Measurements from ENCODE around the gene HYPK.

Gene HYPK, protein sequence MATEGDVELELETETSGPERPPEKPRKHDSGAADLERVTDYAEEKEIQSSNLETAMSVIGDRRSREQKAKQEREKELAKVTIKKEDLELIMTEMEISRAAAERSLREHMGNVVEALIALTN

DNA sequence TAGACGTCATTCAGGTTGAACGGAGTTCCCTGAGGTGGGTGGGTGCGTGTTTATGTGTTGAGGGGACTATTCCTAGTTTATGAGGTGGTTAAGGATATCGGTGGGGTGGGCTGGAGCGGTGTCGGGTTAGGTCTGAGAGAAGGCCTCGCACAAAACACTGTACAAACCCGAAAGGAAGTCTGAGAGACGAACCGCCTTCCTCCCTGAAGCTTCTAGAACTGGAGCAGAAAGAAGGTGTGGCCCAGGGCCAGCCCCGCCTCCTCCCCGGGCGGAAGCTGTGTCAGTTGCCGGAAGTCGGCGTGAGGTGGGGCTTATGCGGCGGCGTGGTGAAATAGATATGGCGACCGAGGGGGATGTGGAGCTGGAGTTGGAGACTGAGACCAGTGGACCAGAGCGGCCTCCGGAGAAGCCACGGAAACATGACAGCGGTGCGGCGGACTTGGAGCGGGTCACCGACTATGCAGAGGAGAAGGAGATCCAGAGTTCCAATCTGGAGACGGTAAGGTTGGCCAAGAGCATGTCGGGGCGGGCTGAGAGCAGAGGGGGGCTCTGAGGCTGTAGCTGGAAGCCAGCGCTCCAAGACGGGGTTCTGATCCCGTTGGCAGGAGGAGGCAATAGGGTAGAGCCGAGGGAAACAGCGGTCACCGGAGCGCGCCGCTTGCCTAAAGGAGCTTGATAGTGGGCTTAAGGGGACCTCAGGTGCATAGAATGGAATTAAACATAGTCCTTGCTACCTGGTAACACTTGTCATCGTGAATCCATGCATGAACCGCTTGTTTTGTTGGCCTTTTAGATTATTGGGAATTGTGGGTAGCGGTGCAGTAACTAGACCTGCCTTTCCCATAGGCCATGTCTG lies at the start of gene HYPK:
HYPK (plus strand) TSS at position 314 of the 856 bp plus-strand sequence; CDS start at position 338, 24 bp downstream.
- DNase-seq (ENCODE audit: low spot score): peak; percentile 83

DNA sequence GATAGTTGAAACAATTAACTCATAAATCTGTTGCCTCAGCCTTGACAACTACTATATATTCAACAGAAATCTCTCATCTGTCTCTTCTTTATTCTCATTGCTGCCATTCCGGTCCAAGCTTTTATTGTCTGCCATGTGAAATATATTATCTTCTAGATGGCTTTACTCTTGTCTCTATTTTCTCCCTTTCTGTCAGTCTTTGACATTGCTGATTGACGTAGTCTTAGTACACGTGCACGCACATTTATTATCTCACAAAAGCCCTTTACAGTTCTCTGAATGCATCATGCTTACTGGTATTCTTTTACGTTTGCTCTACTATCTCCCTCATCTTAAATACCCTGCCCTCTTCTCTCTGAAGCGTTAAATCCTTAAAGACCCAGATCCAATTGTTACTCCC lies 48.5 kb upstream of the HYPK start:
- DNase-seq (ENCODE audit: low spot score): no peak

DNA sequence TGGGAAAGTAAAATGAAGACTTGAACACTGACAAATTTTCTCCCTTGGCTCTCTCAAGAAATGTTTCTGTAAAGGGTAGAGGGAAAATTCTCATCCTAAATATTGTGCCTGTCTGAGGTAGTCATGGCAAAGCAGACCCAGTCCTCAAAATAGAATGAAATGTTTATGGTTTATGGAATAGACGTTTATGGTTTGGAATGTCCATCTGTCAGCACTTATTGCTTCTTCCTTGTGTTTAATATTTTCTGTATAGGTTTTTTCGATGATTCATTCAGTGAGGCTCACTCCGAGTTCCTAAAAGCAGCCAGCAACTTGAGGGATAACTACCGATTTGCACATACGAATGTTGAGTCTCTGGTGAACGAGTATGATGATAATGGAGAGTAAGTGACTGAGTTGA lies 37.6 kb upstream of the HYPK start:
- peak; percentile 33 for DNase-seq (ENCODE audit: low spot score)

DNA sequence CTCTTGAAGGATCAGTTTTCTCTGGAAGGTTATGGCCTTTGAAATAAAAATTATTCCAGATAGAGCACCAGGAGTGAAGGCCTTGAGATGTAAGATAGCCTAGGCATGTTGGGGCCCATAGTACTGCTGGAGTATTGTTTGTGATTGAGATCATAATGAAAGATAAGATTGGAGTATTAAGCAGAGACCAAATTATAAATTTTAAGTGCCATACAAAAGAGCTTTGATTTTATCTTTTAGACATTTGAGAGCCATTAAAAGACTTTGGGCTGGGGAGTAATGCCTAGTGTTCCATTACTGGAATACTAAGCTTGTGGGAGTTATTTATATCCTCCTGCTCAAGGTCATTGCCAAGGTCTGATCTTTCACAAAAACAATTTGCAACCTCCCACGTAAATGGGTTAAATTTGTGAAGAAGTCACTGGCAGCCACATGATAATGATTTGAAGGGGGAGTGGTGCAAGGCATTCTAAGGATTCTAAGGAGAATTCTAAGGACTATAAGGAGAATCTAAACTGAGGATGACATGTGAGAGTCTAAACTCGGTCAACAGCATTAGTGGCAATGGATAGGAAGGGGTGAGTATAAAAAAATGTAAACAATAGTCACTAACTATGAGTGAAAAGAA lies 36.5 kb upstream of the HYPK start:
- DNase-seq (ENCODE audit: low spot score): no peak

DNA sequence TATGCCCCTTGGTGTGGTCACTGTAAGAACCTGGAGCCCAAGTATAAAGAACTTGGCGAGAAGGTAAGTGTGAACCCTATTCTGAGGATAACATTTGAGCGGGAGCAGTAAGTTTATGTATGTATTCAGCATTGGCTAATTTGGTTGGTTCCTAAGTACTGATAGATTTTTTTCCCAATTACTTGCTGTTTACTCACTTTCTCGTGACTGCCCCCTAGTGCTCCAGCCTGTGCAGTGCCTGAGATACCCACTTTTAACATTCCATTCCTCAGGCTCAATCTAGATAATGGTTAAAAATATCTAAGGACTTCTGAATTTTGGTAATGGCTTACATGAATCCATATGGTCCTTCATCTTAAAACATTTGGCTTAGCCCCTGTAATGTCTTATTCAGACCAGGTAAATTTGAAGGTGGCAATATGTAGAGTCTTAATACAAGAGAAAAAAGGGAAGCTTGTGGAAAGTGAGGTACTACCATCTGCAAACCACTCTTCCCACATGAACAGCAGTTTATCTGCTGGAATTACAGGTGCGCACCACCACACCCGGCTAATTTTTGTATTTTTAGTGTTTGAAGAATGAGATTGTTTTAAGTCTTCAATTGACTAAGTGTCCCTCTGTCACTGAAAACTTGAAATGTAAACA lies 30.7 kb upstream of the HYPK start:
- DNase-seq (ENCODE audit: low spot score): peak; percentile 67

DNA sequence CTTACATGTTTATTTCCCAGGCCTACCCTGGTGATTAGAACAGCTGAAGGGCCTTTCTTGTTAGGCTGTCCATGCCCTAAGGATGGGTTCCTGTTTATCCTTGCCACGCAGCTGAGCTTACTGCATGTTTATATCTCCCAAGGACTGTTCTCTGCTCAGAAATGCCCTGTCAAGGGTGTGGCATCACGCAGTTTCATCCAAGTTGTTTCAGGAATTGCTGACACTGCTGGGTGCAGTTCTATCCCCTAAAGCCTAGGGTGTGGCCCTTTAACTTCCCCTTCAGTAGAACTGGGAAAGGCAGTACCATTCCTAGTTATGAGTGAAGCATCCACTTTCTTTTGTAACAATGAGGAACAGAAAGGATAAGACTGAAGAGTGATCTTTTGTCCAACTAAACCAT lies 28.6 kb upstream of the HYPK start:
- no peak for DNase-seq (ENCODE audit: low spot score)

DNA sequence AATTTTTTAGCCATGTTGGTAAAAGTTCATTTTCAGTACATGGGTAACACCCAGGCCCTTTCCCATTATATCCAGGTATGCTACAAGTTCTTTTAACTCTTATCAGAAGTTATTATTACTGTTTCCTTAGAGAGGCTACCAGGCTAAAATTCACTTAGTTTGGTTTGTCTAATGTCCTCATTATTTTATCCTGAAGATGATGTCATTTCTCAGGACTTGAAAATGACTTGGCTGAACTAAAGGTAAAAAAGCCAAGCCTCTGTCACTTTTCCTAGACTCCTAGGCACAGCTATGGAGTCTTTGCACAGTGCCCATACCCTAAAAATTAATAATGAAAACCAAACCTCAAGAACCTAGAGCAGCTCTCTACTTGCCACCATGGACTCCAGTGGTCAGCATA lies 27.8 kb upstream of the HYPK start:
- DNase-seq (ENCODE audit: low spot score): no peak

DNA sequence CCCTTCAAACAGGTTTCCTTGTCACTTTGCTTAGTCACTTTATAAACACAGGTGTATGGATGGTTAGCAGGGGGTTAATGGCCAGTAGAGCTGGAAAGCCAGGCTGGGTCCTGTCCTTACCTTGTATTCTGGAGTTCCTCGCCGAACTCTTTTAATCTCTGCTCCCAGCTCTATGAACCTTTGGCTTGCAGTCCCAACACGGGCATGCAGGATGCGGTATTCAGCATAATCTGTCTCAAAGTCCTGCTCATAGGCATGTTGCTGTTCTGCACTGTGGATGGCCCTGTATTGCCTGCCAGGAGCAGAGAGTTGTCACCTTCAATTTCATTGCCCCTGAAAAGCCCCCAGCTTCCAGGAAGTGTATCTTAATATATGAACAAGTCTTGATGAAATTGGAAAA lies 26.3 kb upstream of the HYPK start:
- no peak for DNase-seq (ENCODE audit: low spot score)

DNA sequence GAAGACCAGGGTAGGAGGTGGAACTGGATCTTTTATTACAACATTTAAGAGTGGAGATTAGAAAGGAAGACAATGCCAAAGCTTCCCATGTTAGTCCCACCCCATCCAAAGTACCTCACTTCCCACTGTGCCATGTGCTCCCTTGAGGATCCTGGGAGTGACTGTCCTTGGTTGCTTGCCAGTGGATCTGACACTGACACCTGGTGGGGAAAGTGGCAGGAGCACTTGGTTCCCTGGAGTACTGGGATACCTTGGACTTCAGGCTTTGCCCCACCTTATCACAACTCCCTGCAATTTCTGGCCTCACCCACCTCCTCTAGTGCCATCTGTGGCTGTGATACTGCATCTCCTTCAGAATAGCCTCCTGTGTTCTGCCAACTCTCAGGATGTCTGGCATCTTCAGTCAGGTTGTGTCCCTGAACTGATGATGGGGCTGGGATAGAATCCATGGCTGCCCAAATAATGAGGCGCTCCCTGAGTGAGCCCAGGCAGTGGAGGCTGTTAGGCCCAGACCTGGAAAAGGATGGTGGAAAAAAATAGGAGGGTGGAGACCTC lies 24.9 kb upstream of the HYPK start:
- DNase-seq (ENCODE audit: low spot score): no peak

DNA sequence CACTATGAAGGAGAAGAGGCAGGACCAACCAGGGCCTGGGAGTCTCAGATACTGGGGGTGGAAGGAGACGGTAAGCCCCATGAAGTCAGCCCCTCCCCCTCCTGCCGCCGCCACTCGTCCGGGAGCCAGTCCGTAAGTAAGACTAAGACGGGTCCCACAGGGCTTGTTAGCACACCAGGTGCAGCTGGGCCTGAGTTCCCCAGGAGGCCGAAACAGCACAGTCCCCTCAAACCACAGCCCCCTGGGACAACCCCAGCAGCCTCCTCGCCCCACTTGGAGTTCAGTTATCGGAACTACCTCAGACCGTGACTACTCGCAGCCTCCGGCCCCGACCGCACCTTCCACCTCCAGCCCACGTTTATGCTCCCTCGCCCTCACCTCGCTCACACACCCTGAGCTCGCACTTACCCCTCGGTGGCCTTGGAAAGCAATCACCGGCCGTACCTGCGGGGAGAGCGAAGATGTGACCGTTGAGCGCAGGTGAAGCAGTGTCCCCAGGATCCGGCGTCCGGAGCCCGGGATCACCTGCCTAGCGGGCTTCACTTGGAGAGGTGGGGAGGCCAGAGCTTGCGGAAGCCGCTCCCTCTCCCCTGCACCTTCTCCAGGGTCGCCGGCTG lies 24.2 kb upstream of the HYPK start:
- DNase-seq (ENCODE audit: low spot score): no peak

DNA sequence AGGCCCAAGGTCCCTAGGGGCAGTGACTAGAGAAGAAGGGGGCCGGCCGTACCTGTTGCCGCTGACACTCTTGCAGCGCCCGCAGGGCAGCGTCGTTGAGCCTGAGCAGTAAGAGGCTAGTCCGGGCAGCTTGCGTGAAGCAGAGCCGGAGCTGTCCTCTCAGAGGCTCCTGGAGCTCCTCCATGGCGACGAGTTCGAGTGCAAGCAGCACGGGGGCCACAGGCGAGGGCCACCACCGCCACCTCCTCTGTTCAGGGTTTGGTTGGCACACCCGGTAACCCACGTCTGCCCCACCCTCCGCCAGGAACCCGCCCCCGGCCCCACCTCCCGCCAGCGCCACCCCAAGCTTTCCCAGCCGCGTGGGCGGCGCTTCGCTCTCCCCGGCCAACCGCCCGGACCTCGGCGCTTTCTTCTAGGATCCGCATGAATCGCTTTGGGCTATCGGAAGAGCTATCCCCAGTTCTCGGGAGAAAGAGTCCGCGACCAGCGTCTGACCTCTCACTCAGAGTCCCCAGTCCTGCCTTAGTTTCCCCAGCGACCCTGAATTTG lies 23.6 kb upstream of the HYPK start, which contains the start of gene ELL3:
ELL3 (minus strand) TSS at position 249 of the 549 bp plus-strand sequence; CDS start at position 184, 65 bp downstream.
- DNase-seq (ENCODE audit: low spot score): peak; percentile 77

DNA sequence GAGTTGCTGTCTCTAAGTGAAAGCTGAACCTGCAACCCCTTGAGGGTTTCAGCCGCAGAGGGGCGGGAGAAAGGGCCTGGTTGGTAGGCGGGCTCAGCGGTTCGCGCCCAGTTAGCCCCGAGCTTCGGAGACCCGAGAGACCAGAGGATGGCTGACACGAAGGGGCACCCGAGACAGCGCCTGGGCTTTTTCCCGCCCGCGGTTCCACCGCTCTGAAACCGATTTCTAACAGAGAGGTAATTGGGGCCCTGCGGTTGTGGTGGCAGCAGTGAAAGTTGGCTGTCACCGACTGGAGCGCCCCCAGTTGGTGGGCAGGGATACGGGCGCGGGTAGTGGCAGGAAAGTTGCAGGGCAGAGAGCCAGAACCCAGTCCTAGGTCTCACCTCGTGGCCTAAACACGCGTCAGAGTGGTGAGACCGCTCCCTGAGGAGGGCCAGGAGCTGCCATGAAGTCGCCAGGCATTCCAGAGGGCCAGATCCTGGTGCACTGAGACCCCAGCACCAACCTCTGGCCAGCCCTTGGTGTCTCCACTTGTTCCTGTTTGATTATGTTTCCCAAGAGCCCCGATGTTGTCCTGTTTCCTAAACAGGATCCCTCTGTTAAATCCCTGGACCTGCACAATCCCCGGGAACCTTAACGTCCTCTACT lies 23.0 kb upstream of the HYPK start:
- DNase-seq (ENCODE audit: low spot score): peak; percentile 74

DNA sequence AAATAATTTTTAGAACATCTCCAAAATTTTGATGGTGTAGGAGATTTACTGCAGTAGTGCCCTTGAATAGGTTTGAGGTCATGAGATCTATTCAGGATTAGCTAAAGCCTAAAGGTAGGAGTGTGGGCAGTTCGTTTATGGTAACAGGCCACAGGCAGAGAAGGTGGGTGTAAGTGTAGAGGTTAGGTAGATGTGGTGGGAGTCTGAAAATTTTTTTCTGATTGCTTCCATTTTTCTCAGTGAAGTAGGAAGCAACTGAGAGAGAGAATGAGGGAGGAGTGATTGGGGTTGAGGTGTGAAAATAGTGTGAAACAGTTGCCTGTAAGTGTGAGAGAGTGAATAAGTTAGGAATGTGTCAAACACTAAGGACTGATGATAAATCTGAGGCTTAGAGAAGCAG lies 21.4 kb upstream of the HYPK start:
- no peak for DNase-seq (ENCODE audit: low spot score)

DNA sequence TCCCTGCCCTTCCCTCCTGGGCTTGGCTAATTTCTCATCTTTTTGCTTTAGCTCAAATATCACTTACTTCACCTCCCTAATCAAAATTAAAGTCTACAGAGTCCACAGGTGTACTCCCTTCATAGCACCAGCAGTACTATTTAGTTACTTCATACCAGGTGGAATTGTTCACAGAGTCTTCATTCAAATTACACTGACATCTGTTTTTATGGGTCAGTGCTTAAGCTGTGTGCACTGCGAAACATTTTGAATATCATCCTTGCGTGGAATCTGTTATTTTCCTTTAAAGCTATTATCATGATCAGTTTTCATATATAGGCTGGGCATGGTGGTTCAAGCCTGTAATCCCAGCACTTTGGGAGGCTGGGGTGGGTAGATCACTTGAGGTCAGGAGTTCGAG lies 11.0 kb upstream of the HYPK start:
- DNase-seq (ENCODE audit: low spot score): no peak

DNA sequence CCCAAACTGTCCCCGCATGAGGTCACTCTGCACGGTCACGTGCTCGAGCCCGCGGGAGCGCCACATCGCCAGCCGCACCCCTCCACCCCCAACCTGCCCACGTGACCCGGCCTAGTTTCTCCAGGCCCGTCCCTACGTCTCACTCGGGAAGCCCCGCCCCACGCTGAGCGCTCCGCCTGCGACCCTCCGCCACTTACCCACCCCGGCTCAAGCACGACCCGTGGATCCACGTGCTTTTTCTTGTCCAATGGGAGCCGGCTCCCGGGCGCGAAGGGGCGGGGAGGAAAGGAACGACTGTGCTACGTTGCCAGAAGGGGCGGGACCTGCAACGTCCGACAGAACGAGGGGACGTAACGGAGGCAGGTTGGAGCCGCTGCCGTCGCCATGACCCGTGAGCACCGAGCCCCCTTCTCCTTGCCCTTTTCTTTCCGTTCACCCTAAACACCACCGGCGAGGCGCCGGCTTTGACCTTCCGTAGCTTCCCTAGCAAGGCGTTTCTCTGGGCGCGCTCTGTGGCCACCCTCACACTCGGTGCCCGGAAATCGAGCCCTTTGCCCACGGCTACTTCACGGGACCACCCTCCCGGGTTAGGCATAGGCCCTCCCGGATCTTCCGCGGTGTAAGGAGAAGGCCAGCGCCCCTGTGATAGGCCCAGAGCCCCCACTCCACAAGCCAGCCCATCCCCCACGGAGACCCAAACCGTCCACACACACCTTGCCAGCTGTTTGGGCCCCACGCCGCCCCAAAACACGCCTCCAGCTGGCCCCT lies 8.2 kb upstream of the HYPK start, which contains the start of gene SERF2:
SERF2 (plus strand) TSS at position 328 of the 768 bp plus-strand sequence; CDS start at position 385, 57 bp downstream.
- DNase-seq (ENCODE audit: low spot score): peak; percentile 98

DNA sequence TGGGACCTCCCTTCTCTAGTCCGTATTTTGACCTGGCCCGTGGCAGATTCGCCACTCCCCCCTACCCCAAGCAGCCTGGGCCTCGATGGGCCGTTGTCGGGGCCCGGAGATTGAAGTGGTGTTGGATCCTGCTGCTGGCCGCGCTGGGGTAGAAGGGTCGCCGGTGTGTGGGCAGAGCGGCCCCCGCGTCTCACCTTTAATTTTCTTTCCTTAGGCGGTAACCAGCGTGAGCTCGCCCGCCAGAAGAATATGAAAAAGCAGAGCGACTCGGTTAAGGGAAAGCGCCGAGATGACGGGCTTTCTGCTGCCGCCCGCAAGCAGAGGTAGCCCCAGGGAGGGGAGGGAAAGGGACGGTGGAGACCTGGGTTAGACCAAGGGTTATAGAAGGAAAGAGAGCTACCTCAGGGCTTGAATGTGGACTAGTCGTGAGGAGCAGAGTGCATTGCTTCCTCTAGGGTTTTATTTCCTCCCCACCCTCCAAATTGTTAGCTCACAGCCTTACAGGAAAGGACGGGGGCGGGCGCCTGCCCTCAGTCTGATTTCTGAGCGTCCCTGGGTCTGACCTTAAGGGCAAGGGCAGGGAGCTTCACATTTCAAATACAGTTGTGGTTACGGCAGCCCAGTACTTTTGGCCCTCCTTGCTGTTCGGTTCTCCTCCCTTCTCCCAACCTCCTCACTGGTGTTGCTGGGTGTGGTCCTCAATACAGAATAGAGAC lies 7.5 kb upstream of the HYPK start:
- DNase-seq (ENCODE audit: low spot score): peak; percentile 44

DNA sequence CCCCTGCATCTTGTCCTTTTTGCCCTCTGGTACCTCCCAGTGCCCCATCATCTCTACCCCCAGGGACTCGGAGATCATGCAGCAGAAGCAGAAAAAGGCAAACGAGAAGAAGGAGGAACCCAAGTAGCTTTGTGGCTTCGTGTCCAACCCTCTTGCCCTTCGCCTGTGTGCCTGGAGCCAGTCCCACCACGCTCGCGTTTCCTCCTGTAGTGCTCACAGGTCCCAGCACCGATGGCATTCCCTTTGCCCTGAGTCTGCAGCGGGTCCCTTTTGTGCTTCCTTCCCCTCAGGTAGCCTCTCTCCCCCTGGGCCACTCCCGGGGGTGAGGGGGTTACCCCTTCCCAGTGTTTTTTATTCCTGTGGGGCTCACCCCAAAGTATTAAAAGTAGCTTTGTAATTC lies 6.8 kb upstream of the HYPK start:
- no peak for DNase-seq (ENCODE audit: low spot score)

DNA sequence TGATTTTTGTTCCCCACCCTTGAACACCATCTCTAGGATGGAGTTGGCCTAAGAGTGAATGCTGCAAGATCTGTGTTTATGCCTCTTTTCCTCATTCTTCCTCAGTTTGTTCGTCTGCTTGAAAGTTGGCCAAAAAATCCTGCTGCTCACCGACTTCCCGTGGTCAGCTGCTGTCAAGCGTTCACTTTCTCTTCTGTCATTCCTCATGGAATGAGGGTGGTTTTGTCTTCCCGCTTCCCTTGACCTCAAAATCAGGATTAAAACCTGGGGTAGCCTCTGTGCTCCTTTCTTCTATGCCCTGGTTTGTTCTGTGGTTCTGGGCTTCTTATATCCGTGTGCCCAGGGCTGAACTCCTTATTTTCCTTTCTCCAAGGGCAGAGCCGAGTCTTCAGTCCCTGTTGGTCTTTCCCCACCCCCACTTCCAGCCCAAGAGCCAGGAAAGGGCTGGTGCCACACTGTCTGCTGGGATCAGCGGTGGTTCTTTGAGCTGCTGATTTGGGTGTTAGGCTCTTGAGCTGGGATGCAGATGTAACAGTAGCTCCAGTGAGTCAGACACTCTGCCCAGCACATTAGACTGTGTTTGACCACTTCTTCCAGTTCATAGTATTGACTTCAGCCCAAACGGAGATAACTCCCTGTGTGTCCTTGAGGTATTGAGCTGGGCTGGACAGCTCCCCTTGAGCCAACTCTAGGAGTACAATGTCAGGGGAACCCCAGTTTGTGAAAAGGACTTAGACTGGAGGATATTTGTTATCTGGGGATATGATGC lies 5.9 kb upstream of the HYPK start:
- DNase-seq (ENCODE audit: low spot score): peak; percentile 47

DNA sequence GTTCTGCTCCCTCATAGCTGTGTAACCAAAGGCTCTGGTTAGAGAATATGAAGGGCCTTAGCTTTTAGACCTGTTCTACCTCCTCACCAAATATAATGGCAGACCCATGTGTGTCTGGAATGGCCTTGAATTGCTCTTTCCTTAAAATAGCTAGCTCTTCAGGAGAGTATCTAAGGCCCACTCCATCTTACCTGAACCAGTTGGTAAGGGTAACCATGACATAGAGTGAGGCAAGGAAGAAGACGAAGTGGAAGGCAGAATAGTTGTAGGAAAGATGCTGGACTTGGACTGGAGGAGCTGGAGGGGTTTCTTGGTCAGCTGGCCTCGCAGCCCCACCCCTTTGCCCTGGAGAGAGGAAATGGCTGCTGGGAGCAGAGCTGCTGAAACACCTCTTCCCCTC lies 5.2 kb upstream of the HYPK start:
- DNase-seq (ENCODE audit: low spot score): no peak

Data from AG08396 (cell line).